SK-N-DZ (cell line): Measurements from ENCODE around the gene SPATA33.
"Not testable (repeated sequence)": the region's sequence is repeated elsewhere in the genome, so short reads cannot be mapped to it uniquely, and the experiment has no call there.

Experiments
- DNase-seq: peaks from one replicate; pipeline ENCODE4 v3.0.0-alpha.2; 2015; ENCODE audit warnings: low spot score

Gene SPATA33

DNA sequence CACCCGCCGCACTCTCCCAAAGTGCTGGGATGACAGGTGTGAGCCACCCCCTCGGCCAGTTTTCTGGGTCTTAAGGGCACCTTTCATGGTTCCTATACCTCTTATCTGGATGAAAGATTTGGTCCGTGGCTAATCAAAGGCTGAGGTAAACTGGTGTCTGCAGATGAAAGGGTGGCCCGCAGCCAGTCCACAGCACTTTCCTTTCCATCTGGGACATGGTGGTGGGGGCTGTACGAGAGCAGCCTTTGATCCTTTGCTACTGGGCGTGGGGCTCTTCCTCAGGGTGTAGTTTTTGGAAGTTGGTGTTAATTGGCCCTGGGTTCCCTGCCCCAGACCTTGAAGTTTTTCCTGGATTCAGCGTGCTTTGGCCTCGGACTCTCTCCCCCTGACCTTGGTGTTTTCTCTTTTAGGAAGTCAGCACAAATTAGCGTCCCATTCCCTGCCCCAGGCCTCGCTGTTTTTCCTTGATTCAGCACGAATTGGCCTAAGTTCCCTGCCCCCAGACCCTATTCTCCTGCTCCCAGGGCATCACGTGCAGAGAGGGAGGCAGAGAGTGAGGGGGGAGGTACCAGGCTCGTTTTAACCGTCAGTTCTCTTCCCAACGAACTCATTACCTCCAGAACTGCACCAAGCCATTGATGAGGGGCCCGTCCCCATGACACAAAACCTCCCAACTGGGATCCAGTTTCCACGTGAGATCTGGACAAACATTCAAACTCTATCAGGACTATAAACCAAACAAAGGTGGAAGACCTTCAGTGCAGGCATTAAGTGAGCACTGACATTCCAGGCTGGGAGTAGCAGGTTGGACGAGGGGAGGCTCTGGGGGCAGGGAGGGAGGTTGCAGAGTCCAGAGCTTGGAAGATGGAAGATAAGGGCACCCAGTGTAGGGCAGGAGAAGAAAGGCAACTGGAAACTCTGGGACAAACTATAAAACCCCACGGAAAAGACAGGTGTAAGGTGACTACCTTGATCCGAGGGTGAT is 32.6 kb upstream of the SPATA33 start:
- DNase-seq, result no peak

DNA sequence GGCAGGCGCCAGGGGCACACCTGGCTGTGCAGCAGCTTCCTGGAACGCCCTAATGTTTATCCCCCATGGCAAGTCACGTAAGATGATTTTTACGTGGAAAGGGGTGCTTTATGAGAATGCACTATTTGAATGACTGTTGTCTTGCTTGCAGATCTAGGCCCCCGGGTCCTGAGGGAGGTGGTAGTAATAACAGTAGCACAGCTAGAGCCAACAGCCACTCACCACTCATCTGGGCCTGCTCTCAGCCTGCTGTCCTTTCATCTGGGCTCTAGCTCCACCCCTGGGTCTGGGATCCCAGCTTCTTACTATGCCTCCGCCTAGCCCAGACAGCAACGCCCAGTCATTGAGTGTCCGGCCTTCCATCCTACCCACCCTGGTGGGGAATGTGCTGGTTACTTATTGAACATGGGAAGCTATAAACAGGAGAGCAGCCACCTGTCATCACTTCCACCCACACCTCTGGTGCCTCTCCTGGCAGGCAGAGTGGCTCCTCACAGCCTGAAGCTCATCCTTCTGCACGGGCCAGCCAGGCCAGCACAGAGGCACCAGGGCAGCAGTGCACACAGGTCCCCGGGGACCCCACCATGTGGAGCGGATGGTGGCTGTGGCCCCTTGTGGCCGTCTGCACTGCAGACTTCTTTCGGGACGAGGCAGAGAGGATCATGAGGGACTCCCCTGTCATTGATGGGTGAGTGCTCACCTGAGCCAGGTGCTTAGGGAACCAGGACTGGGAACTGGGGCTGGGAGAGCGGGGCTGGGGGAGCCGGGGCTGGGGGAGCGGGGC is 27.6 kb upstream of the SPATA33 start:
- no peak for DNase-seq

DNA sequence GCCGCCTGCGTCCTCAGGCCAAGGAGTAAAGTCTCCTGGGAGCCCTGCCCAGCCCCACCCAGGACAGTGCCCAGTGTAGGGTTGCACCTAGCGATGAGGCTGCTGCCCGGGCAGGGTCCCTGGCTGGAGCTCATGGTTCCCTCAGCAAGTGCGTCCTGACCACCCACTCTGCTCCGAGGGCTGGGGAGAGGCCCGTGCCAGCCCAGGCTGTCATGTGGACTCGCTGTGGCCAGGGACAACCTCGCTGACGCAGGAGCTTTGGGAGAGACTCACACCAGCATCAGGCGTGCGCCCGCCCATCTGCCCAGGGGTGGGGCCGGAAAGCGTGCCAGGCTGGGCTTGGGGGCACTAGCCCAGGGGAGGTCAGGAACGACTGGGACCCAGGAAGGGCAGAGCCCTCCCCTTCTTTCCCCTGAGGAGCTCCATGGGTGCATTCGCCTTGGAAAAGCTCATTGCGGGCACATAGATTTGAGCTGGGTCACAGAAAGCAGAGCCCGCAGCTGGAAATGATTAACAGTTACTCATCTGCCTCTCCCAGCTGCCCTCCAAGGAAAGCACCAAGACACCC is 24.5 kb upstream of the SPATA33 start:
- no peak for DNase-seq

DNA sequence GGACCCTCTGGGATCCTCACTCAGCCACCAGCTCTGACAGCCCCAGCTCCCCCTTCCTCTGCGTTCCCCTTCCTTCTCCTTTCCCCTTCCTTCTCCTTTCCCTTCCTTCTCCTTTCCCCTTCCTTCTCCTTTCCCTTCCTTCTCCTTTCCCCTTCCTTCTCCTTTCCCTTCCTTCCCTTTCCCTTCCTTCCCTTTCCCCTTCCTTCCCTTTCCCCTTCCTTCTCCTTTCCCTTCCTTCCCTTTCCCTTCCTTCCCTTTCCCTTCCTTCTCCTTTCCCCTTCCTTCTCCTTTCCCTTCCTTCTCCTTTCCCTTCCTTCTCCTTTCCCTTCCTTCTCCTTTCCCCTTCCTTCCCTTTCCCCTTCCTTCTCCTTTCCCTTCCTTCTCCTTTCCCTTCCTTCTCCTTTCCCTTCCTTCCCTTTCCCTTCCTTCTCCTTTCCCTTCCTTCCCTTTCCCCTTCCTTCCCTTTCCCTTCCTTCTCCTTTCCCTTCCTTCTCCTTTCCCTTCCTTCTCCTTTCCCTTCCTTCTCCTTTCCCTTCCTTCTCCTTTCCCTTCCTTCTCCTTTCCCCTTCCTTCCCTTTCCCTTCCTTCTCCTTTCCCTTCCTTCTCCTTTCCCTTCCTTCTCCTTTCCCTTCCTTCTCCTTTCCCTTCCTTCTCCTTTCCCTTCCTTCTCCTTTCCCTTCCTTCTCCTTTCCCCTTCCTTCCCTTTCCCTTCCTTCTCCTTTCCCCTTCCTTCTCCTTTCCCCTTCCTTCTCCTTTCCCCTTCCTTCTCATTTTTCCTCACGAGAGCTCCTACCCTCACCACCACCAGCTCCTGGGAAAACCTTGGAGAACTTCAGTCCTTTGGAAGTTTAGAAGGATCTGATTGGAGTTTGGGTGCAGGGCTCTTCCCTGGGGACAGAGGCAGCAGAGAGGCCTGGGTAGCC is 22.9 kb upstream of the SPATA33 start:
- not testable (repeated sequence) for DNase-seq

DNA sequence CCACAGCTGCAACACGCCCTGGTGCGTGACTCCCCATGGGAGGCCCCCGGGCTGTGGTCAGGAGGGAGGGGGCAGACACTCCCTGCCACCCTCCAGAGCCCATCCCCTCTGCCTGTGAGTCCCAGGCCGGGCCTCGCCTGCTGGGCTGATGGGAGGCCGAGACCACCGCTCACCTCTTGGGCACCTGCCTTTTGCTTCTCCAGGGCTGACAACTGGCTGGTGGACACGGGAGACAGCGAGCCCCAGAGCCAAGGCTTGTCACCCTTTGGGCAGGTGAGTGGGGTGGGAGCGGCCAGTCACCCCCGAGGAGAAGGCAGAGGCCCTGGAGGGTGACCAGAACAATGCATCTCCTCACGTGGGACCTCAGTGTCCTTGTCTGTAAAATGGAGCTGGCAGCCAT is 21.0 kb upstream of the SPATA33 start:
- DNase-seq, result no peak

DNA sequence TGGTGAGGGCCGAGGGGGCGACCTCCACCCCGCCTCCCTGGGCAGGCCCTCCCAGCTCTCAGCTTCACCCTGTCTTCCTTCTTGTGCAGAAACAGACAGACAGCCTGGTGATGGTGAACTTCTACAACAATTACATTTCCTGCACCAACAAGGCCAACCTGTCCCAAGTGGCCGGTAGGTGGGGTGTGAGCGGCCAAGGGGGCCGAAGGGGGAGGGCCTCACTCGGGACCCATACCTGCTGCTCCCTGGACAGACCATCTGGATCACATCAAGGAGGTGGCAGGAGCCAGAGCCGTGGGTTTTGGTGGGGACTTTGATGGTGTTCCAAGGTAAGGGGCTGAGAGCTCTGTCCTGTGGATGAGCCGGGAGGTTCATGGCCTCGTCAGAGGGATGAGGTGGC is 20.3 kb upstream of the SPATA33 start:
- DNase-seq, result peak; percentile 59

DNA sequence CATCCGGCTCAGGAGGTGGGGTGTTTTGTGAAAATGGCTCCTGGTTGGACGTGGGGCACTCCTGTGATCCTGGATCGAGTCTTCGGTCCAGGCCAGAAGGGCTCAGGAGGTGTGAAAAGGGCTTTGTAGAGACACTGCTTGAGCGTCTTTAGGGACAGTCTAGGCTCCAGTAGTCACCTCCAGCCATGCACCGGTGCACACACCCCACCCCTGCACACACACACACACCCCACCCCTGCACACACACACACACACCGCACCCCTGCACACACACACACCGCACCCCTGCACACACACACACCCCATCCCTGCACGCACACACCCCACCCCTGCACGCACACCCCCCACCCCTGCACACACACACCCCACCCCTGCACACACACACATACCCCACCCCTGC is 19.2 kb upstream of the SPATA33 start:
- no peak for DNase-seq

DNA sequence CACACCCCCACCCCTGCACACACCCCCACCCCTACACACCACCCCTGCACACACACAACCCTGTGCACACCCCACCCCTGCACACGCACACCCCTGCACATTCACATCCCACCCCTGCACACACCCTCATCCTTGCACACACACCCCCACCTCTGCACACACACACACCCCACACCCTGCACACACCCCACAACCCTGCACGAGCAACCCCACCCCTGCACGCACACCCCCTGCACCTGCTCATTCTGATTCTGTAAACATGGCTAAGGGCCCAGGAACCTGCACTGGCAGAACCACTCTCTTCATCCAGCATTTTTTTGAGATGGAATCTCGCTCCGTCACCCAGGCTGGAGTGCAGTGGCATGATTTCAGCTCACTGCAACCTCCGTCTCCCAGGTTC is 18.3 kb upstream of the SPATA33 start:
- no peak for DNase-seq

DNA sequence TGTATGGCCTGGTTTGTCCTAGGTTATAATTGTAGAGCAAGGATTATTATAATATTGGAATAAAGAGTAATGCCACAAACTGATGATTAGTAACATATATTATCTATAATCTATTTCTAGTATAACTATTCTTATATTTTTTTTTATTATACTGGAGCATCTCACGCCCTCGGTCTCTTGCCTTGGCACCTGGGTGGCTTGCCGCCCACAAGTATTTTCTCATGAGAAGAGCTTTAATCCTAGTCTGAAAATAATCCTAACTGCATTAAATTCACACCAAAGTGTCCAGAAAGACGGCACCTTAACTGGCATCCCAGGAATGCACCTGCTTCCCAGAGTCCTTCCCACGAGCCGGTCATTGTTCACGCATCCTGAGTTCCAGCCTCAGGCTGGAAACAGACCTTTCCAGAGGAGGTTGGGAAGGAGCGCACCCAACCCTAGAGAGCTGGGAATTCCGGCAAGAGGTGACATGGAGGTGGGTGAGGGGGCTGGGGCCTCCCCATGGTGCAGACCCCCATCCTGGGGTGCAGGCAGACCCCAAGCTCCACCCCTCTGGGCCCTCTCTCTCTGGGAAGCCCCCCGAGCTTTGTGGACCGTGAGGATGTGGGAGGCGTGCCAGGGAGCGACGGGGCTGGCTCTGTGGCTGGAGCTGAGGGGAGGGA is 16.0 kb upstream of the SPATA33 start:
- DNase-seq, result no peak

DNA sequence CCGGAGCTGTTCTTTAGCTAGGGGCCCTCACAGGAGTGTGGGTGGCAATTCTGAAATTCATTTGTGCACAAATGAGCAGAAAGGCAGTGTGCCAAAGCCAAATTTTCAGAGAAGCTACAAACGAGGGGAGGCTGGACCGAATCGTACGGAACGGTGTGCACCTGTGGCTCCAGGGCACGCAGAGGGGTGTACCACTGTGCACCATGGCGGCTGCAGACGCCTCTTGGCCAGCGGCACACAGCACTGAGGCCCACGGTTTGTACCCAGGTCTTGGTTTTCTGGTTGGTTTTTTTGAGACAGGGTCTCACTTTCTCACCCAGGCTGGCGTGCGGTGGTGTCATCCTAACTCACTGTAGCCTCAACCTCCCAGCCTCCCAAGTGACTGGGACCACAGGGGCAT is 15.1 kb upstream of the SPATA33 start:
- DNase-seq, result no peak

DNA sequence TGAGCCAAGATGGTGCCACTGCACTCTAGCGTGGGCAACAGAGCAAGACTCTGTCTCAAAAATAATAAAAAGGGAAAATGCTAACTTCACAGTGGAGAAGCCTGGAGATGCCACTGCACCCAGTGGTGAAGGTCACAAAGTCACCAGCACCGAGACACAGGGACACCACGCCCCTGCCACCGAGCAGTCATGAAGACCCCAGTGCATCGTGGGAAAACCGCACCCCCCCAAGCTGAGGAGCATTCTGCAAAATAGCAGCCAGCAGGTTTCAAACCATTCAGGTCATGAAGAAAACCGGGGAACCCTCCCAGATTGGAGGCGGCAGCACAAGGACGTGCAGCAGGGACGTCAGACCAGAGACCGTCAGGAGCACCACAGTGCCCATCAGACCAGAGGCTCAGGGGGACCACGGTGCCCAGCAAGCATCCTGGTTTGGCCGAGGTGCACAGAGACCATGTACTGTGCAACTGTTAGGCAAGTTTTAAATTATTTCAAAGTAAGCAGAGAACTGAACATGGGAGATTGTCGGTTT is 13.8 kb upstream of the SPATA33 start:
- DNase-seq, result no peak

DNA sequence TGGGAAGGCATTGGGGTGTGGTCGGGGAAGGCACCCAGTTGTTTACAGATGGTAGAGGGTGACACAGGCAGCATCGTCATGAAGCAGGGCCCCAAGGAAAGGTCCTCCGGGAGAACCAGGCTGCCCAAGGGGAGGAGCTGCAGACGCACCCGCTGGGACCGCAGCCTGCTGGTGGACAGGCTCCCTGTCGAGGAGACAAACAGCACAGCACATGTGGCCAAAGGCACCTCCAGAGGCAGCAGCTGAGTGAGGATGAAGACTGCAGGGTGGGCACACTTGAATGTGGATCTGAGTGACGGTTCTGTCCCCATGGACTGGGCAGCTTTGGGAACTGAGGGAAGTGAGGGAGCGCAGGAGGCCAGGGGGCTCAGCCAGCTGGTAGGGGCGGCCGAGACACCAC is 12.5 kb upstream of the SPATA33 start:
- DNase-seq, result no peak

DNA sequence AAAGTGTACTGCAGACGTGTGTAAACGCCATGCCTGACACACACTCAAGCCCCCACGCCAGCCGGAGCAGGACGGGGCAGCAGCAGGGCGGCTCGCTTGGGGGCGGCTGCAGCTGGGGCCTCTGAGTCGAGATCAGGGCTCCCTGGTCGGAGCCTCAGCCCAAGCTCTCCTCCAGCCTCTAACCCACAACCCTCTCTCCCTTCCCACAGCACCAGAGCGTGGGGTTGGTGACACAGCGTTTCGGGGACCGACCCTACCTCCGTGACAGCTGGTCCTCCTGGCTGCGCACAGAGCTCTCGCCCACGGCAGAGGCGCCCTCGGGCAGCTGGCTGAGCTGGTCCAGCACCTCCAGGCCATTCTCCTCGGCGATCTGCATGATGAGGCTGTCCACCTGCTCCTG is 11.4 kb upstream of the SPATA33 start:
- no peak for DNase-seq

DNA sequence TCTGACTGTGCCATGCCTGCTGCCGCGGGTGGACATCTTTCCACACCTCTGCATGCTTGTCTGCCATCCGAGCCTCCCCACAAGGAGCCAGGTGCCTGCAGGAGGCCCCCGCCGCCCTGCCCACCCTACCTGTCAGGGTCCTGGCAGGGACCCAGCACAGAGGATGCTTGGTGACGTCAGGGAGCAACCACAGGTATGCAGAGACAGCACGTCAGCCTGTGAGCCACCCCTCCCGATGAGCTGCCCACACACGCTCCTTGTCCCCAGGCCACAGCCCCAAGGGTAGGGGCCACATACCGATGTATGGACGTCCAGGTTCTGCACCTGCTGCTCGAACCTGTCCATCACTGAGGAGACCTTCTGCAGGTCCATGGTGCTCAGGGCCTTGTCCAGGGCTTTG is 10.7 kb upstream of the SPATA33 start:
- no peak for DNase-seq

DNA sequence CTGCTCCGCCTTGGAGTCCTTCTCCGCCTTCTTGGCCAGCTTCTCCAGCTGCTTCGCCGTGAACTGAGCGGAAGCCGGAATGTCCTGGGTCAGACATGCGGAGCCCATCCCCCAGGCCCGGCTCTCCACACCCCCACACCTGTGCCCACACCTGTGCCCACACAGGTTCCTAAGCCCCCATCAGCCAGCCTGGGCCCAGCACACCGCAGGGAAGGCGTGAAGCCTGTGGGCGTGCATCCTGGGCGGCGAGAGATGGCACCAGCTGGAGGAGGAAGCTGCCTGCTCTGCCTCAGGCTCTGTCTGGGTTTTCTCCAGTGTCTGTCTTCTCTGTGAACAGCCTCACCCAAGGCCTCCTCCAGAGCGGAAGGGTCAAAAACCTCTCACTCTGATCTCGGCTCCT is 6.1 kb upstream of the SPATA33 start:
- no peak for DNase-seq

DNA sequence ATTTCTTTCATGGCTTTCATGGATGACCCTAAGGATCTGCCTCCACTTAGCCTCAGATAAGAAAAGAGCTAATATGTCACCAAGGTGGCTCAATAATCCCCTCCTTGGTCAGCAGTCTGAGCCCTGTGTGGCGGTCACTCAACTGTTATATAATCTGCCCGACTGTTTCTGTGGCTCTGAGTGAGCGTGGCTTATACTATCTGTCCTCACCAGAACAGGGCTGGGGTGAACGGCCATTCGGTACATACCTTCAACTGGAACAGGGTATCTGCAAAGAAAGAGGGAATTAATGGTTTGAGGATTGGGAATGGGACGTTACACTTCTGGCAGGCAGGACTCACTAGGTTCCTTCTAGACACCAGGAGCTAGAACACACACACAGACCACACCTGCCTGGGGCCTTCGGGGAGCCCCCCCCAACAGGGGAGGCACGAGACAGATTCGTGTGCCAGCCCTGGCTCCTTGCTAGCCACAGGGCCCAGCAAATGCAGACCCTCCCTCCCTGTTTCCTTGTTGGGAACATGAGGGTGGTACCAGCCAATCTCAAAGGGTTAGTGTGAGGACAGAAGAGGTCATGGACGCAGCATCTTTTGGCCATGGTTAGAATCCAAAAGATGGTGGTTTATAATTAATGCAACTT is 3.9 kb upstream of the SPATA33 start:
- DNase-seq, result no peak

DNA sequence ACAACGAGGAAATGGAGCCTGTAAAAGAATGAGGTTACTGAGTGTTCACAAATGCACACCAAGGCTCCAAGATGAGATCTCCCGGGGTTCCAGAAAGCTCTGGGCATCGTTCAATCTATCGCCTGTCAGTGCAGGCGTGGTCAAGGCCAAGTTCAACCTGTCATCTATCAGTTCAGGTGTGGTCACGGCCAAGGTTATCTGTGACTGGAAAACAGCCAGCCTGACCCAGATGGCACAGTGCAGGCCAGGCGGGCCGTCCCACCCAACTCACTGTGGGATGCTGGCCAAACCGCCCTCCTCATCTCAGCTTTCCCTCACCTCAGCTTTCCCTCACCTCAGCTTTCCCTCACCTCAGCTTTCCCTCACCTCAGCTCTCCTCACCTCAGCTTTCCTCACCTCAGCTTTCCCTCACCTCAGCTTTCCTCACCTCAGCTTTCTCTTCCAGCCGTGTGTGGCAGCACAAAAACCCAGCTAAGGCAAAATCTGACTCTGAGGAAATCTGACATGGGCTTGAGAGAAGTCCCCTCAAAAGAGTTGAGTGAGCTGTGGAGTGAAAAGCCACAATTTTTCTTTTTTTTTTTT is 2.5 kb upstream of the SPATA33 start:
- DNase-seq, result no peak

DNA sequence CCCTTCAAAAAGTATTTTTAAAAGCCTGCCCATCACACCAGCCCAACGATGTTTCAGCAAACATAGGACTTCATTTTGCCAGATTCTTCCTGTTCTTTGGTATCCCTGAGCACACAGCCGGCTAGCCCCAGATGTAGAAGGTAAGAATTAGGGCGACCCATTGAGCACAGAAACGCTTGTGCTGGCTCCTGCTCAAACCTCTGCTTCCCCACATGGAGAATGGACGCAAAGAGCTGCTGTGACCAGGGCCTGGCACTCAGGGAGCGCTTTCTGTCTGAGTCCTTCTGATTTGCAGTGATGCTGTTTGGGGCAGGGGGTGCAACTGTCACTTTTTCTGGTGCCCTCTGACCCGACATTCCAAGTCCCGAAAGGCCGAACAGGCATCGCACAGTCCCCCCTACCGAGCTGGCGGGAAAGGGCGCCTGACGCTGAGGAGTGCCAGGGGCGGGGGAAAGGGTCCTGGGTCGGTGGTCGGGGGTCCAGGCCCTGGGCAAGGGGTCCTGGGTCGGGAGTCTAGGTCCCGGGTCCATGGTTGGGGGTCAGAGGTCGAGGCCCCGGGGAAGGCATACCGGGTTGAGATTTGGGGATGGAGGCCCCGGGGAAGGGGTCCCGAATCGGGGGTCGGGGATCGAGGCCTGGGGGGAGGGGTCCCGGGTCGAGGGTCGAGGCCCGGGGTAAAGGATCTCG is 1.1 kb upstream of the SPATA33 start:
- no peak for DNase-seq
